K562 (cell line): ENCODE results near the gene DEDD2. TPM values are rescaled to one million over a fixed set of nuclear protein-coding genes. Genes with fewer than 3 reads are reported as not detected.
A peak's percentile ranks its signal among the peaks of the same experiment; 100 is the strongest.

ENCODE experiments used
- CBX5 ChIP-seq: IDR thresholded peaks from 2 replicates; pipeline ENCODE4 v1.6.1; 2014; ENCODE audit warnings: low read depth, borderline replicate concordance
- GATA2 ChIP-seq: sonication (generic); formaldehyde crosslinking; IDR thresholded peaks from 2 replicates; pipeline ENCODE4 v1.4.0; 2020; ENCODE audit warnings: mild to moderate bottlenecking, missing genetic modification reagents
- GTF2E2 ChIP-seq: fragments of 200-800 bp; sonication (Bioruptor generic); IDR thresholded peaks from 2 replicates; pipeline ENCODE4 v1.6.1; 2016; ENCODE audit warnings: missing genetic modification characterization, missing compliant biosample characterization
- HDAC2 ChIP-seq: fragments of 450-650 bp; IDR thresholded peaks from 2 replicates; pipeline ENCODE4 v1.6.1; 2016; ENCODE audit warnings: mild to moderate bottlenecking
- HMG20B ChIP-seq: fragments of 250-450 bp; sonication (Bioruptor Pico); IDR thresholded peaks from 2 replicates; pipeline ENCODE4 v1.5.0; 2021; ENCODE audit warnings: mild to moderate bottlenecking
- HNRNPK ChIP-seq: fragments of 200-400 bp; formaldehyde crosslinking; IDR thresholded peaks from one replicate; pipeline ENCODE4 v1.6.1; 2018; ENCODE audit warnings: mild to moderate bottlenecking, low read depth, low read length; ENCODE audit not compliant: poor library complexity, severe bottlenecking
- LARP7 ChIP-seq: fragments of 450-650 bp; IDR thresholded peaks from 2 replicates; pipeline ENCODE4 v1.6.1; 2016
- NFIX ChIP-seq: fragments of 250-450 bp; sonication (Bioruptor Pico); IDR thresholded peaks from 2 replicates; pipeline ENCODE4 v1.4.0; 2020; ENCODE audit warnings: low read depth, mild to moderate bottlenecking, moderate library complexity
- RFX1 ChIP-seq: fragments of 450-650 bp; IDR thresholded peaks from 2 replicates; pipeline ENCODE4 v1.6.1; 2016; ENCODE audit warnings: mild to moderate bottlenecking, moderate library complexity
- ZNF282 ChIP-seq: sonication (generic); formaldehyde crosslinking; IDR thresholded peaks from 2 replicates; pipeline ENCODE4 v1.8.1; 2023; ENCODE audit warnings: missing genetic modification reagents
- polyA plus RNA-seq, 8 experiments: library from polyadenylated mRNA; depleted of rRNA in 4 of 8; stranded (reverse) in 5 of 8; unstranded in 3 of 8; fragments of >200 nt; fragmentation: Nextera tagmentation in 2 of 8; fragmentation: Illumina TruSeq in 1 of 8; extraction: Ambion mirVana in 2 of 8; extraction: Trizol in 1 of 8; gene quantifications; 2 replicates each; pipeline versions ENCODE4 v1.2.1 to v1.2.3, GENCODE V29; 2011 to 2014; ENCODE audit warnings: inconsistent platforms in 1 of 8, missing spikeins in 1 of 8
- total RNA-seq, 7 experiments: library from RNA; depleted of rRNA in 6 of 7; stranded (reverse); fragments of >200 nt in 6 of 7; fragmentation: Illumina TruSeq in 2 of 7; extraction: Trizol in 2 of 7; gene quantifications; 2 replicates each; pipeline versions ENCODE4 v1.2.1 to v1.2.3, GENCODE V29; 2011 to 2021; ENCODE audit warnings: low replicate concordance in 1 of 7
- TF ChIP-seq, protein P1 (sequence below): fragments of 200-600 bp; sonication (generic); IDR thresholded peaks from one replicate; pipeline ENCODE4 v1.6.1; 2012; ENCODE audit warnings: mild to moderate bottlenecking, low read depth, low read length, inconsistent platforms
- TF ChIP-seq, protein P2 (sequence below): fragments of 450-650 bp; IDR thresholded peaks from 2 replicates; pipeline ENCODE4 v1.6.1; 2014; ENCODE audit warnings: low read depth, mild to moderate bottlenecking, moderate library complexity, borderline replicate concordance
- TF ChIP-seq, protein P3 (sequence below): fragments of 250-450 bp; sonication (Bioruptor Pico); IDR thresholded peaks from 2 replicates; pipeline ENCODE4 v1.8.0; 2021; ENCODE audit warnings: moderate library complexity, mild to moderate bottlenecking, inconsistent platforms

The DEDD2 gene
- total and polyA plus RNA-seq, 9 of the 15 experiments (the other 6 are each of a cell fraction or from before 2014, with no cell fraction given) = 4.3 to 43.0 (median 29.2) TPM

DNA sequence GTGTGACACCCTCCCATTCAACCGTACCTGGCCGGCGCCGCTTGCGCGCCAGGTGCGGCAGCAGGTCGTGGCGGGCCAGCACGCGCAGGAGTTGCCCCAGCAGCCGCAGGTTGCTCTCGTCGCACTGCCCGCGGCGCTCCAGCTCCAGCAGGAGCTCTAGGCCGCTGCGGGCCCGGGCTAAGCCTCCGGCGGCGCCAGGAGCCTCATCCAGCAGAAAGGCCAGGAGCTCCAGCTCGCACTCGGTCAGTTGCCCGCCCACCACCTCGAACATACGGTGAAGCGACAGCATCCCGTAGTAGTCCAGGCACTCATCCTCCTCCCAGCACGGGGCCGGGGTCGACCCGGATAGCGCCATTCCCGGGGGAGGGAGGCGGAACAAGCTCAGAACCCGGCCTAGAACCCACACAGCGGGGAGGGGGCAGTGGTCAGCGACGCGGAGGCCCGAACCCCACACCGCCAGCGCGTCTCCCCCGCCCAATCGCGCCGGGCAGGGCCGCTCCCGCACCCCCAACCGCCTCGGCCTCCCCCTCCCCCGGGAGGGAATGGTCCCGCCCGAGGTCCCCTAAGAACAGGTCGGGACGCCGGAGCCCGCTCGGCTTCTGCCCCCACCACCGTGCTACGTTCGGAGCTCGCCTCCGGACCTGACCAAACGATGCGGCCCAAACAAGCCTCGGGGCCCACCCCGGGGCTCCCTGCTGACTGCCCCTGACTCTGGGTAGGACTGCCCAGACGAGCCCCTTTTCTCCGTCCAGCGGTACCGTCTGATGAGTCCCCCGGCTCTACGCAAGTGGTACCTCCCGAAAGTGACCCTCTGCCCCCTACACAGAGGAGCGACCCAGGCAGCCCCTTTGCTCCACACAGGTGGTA is 591 bp downstream of the DEDD2 start (continued):
- TF ChIP-seq, protein P1, sequence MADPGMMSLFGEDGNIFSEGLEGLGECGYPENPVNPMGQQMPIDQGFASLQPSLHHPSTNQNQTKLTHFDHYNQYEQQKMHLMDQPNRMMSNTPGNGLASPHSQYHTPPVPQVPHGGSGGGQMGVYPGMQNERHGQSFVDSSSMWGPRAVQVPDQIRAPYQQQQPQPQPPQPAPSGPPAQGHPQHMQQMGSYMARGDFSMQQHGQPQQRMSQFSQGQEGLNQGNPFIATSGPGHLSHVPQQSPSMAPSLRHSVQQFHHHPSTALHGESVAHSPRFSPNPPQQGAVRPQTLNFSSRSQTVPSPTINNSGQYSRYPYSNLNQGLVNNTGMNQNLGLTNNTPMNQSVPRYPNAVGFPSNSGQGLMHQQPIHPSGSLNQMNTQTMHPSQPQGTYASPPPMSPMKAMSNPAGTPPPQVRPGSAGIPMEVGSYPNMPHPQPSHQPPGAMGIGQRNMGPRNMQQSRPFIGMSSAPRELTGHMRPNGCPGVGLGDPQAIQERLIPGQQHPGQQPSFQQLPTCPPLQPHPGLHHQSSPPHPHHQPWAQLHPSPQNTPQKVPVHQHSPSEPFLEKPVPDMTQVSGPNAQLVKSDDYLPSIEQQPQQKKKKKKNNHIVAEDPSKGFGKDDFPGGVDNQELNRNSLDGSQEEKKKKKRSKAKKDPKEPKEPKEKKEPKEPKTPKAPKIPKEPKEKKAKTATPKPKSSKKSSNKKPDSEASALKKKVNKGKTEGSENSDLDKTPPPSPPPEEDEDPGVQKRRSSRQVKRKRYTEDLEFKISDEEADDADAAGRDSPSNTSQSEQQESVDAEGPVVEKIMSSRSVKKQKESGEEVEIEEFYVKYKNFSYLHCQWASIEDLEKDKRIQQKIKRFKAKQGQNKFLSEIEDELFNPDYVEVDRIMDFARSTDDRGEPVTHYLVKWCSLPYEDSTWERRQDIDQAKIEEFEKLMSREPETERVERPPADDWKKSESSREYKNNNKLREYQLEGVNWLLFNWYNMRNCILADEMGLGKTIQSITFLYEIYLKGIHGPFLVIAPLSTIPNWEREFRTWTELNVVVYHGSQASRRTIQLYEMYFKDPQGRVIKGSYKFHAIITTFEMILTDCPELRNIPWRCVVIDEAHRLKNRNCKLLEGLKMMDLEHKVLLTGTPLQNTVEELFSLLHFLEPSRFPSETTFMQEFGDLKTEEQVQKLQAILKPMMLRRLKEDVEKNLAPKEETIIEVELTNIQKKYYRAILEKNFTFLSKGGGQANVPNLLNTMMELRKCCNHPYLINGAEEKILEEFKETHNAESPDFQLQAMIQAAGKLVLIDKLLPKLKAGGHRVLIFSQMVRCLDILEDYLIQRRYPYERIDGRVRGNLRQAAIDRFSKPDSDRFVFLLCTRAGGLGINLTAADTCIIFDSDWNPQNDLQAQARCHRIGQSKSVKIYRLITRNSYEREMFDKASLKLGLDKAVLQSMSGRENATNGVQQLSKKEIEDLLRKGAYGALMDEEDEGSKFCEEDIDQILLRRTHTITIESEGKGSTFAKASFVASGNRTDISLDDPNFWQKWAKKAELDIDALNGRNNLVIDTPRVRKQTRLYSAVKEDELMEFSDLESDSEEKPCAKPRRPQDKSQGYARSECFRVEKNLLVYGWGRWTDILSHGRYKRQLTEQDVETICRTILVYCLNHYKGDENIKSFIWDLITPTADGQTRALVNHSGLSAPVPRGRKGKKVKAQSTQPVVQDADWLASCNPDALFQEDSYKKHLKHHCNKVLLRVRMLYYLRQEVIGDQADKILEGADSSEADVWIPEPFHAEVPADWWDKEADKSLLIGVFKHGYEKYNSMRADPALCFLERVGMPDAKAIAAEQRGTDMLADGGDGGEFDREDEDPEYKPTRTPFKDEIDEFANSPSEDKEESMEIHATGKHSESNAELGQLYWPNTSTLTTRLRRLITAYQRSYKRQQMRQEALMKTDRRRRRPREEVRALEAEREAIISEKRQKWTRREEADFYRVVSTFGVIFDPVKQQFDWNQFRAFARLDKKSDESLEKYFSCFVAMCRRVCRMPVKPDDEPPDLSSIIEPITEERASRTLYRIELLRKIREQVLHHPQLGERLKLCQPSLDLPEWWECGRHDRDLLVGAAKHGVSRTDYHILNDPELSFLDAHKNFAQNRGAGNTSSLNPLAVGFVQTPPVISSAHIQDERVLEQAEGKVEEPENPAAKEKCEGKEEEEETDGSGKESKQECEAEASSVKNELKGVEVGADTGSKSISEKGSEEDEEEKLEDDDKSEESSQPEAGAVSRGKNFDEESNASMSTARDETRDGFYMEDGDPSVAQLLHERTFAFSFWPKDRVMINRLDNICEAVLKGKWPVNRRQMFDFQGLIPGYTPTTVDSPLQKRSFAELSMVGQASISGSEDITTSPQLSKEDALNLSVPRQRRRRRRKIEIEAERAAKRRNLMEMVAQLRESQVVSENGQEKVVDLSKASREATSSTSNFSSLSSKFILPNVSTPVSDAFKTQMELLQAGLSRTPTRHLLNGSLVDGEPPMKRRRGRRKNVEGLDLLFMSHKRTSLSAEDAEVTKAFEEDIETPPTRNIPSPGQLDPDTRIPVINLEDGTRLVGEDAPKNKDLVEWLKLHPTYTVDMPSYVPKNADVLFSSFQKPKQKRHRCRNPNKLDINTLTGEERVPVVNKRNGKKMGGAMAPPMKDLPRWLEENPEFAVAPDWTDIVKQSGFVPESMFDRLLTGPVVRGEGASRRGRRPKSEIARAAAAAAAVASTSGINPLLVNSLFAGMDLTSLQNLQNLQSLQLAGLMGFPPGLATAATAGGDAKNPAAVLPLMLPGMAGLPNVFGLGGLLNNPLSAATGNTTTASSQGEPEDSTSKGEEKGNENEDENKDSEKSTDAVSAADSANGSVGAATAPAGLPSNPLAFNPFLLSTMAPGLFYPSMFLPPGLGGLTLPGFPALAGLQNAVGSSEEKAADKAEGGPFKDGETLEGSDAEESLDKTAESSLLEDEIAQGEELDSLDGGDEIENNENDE = no peak
- TF ChIP-seq GATA2 (CRISPR knock-in tag) = no peak
- no peak for TF ChIP-seq RFX1
- TF ChIP-seq CBX5 = no peak
- no peak for TF ChIP-seq GTF2E2 (tag)
- TF ChIP-seq LARP7 = no peak
- TF ChIP-seq HDAC2 = peak; percentile 40; the same call in 1 of the 2 replicates
- TF ChIP-seq ZNF282 (CRISPR knock-in tag) = no peak
- TF ChIP-seq, protein P2, sequence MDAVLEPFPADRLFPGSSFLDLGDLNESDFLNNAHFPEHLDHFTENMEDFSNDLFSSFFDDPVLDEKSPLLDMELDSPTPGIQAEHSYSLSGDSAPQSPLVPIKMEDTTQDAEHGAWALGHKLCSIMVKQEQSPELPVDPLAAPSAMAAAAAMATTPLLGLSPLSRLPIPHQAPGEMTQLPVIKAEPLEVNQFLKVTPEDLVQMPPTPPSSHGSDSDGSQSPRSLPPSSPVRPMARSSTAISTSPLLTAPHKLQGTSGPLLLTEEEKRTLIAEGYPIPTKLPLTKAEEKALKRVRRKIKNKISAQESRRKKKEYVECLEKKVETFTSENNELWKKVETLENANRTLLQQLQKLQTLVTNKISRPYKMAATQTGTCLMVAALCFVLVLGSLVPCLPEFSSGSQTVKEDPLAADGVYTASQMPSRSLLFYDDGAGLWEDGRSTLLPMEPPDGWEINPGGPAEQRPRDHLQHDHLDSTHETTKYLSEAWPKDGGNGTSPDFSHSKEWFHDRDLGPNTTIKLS = peak; percentile 65; the same call in 1 of the 2 replicates
- no peak for TF ChIP-seq HNRNPK
- TF ChIP-seq NFIX (CRISPR knock-in tag) = no peak
- TF ChIP-seq, protein P3, sequence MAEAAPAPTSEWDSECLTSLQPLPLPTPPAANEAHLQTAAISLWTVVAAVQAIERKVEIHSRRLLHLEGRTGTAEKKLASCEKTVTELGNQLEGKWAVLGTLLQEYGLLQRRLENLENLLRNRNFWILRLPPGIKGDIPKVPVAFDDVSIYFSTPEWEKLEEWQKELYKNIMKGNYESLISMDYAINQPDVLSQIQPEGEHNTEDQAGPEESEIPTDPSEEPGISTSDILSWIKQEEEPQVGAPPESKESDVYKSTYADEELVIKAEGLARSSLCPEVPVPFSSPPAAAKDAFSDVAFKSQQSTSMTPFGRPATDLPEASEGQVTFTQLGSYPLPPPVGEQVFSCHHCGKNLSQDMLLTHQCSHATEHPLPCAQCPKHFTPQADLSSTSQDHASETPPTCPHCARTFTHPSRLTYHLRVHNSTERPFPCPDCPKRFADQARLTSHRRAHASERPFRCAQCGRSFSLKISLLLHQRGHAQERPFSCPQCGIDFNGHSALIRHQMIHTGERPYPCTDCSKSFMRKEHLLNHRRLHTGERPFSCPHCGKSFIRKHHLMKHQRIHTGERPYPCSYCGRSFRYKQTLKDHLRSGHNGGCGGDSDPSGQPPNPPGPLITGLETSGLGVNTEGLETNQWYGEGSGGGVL (CRISPR knock-in tag) = no peak
- TF ChIP-seq HMG20B (CRISPR knock-in tag) = no peak
